HUES64 (cell line): ENCODE measurements around the gene IGLL1.

ENCODE experiments used
- H3K27ac ChIP-seq: 2 replicates; pipeline ENCODE4 v1.7.0; 2013; ENCODE audit warnings: low read depth, low read length, inconsistent platforms
- H3K27me3 ChIP-seq: 2 replicates; pipeline ENCODE4 v1.6.1; 2013; ENCODE audit warnings: mild to moderate bottlenecking, low read length; ENCODE audit not compliant: insufficient read depth
- H3K36me3 ChIP-seq: 2 replicates; pipeline ENCODE4 v1.6.1; 2013; ENCODE audit warnings: mild to moderate bottlenecking, low read length; ENCODE audit not compliant: insufficient read depth
- H3K4me1 ChIP-seq: 2 replicates; pipeline ENCODE4 v1.6.1; 2013; ENCODE audit warnings: mild to moderate bottlenecking, low read length, moderate library complexity; ENCODE audit not compliant: insufficient read depth
- H3K4me3 ChIP-seq: 2 replicates; pipeline ENCODE4 v1.5.1; 2013; ENCODE audit warnings: mild to moderate bottlenecking, low read length, moderate library complexity
- H3K9ac ChIP-seq: 2 replicates; pipeline ENCODE4 v1.6.1; 2013; ENCODE audit warnings: mild to moderate bottlenecking, low read depth, low read length
- H3K9me3 ChIP-seq: 2 replicates; pipeline ENCODE4 v1.6.1; 2013; ENCODE audit warnings: low read depth, low read length; ENCODE audit not compliant: insufficient read depth
- WGBS: fragments of 150-250, 120-280 bp; methylation state at CpG from one replicate; pipeline ENCODE4 v1.1.7; 2013; ENCODE audit warnings: missing lambda C conversion rate; 5-methylcytosine and 5-hydroxymethylcytosine counted together

IGLL1 gene

DNA sequence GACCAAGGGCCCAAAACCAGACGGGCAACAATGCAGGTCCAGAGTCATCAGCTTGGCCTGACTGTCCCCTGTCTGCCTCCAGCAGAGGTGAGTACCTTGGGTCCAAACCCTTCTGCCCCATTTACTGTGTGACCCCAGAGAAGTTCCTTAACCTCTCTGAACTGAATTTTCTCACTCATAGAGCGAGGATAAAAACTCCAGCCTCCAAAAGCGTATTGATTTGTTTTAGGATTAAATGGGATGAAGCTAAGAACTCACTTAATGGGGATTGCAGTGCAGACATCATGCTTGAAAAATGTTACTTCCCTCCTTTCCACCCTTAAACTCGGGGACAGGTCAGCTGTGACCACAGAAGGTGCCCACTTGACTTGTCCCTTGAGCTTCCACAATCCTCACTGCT, 22.6 kb downstream of the IGLL1 start:
- no peaks in the 10 kb centered on the region; the same call in 1 of the 2 replicates for H3K27me3 ChIP-seq
- WGBS: 84% methylated on average over 2 of the region's 4 CpGs

GRCh38 chr22:23557036-23557435, 23.1 kb downstream of the IGLL1 start:
- Histone ChIP-seq H3K4me3 (no peak overlapping the region), H3K9me3 (no peaks in the 10 kb centered on the region), H3K36me3 (no peaks in the 10 kb centered on the region), H3K27me3 (no peaks in the 10 kb centered on the region; the same call in 1 of the 2 replicates), H3K9ac (no peak overlapping the region), H3K4me1 (no peaks in the 10 kb centered on the region), H3K27ac (no peak overlapping the region)
- 82% methylated on average over 7 of the region's 7 CpGs for WGBS

More for the DNA sequence above, 22.6 kb downstream of the IGLL1 start:
- H3K4me1 ChIP-seq: no peaks in the 10 kb centered on the region
- H3K9me3 ChIP-seq: no peaks in the 10 kb centered on the region
- no peaks in the 10 kb centered on the region for H3K36me3 ChIP-seq
- H3K9ac ChIP-seq: no peak overlapping the region
- H3K4me3 ChIP-seq: no peak overlapping the region
- H3K27ac ChIP-seq: no peak overlapping the region

DNA sequence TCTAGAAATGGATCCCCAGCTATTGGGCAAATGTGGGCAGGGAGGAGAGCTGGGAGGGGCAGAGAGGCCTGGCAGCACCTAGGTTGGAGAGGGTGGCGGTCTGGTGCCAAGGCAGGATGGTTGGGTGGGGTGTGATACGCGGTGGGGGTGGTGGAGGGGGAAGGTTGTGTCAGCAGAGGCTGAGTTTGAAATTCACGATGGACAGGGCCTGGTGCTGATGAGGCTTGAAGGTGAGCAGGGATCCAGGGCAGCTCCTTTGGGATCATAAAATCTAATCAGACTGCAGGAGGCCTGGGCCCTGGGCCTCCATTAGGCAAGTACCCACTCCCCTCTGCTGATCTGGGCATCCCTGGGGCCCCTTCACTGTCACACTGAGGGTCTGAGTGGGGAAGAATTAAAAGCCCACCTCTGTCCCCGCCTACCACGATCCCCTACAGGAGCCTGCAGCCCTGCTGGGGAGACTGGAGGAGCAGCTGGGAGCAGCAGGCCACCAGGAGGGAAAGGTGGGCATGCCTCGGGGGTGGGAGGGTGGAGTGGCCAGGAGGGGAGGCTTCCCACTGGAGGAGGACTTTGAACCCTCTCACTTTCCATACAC, 24.0 kb downstream of the IGLL1 start:
- no peak overlapping the region for H3K27ac ChIP-seq
- H3K9me3 ChIP-seq: no peaks in the 10 kb centered on the region
- no peak overlapping the region for H3K9ac ChIP-seq
- 62% methylated on average over 7 of the region's 7 CpGs for WGBS
- no peak overlapping the region for H3K4me3 ChIP-seq
- no peaks in the 10 kb centered on the region for H3K4me1 ChIP-seq
- H3K36me3 ChIP-seq: no peaks in the 10 kb centered on the region
- no peaks in the 10 kb centered on the region; the same call in 1 of the 2 replicates for H3K27me3 ChIP-seq

DNA sequence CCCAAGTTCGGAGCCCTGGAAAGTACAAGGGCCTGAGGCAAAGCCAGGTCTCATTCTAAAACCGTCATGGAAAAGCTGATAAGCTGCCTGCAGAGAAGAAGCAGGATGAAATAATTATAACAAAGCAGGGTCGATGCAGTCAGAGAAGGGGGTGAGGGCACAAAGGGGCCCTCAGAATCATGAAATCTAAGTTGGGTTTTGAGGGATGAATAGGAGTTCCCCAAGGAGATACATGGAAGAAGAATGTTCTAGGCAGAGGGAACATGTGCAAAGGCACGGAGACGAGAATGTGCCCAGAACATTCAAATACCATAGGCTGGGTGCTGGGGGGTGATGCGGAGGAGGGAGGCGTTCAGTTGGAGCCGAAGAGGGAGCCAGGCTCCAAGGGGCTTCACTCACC, 25.0 kb downstream of the IGLL1 start:
- Histone ChIP-seq H3K9ac (no peak overlapping the region), H3K27ac (no peak overlapping the region)
- 86% methylated on average over 8 of the region's 8 CpGs for WGBS

GRCh38 chr22:23553924-23554870, 25.9 kb downstream of the IGLL1 start:
- no peak overlapping the region for H3K4me3 ChIP-seq
- H3K27me3 ChIP-seq: no peaks in the 10 kb centered on the region; the same call in 1 of the 2 replicates
- H3K9ac ChIP-seq: no peak overlapping the region
- H3K4me1 ChIP-seq: no peaks in the 10 kb centered on the region
- no peak overlapping the region for H3K27ac ChIP-seq
- H3K36me3 ChIP-seq: no peaks in the 10 kb centered on the region
- no peaks in the 10 kb centered on the region for H3K9me3 ChIP-seq
- 91% methylated on average over 21 of the region's 21 CpGs for WGBS

More for the DNA sequence above, 25.0 kb downstream of the IGLL1 start:
- no peak overlapping the region for H3K4me3 ChIP-seq
- H3K9me3 ChIP-seq: no peaks in the 10 kb centered on the region
- no peaks in the 10 kb centered on the region for H3K4me1 ChIP-seq
- H3K36me3 ChIP-seq: no peaks in the 10 kb centered on the region
- no peaks in the 10 kb centered on the region; the same call in 1 of the 2 replicates for H3K27me3 ChIP-seq

GRCh38 chr22:23553438-23553837, 26.7 kb downstream of the IGLL1 start:
- H3K27me3 ChIP-seq: no peaks in the 10 kb centered on the region; the same call in 1 of the 2 replicates
- H3K4me3 ChIP-seq: no peak overlapping the region
- H3K4me1 ChIP-seq: no peaks in the 10 kb centered on the region
- 77% methylated on average over 5 of the region's 5 CpGs for WGBS
- no peak overlapping the region for H3K27ac ChIP-seq
- no peak overlapping the region for H3K9ac ChIP-seq
- H3K9me3 ChIP-seq: no peaks in the 10 kb centered on the region
- H3K36me3 ChIP-seq: no peaks in the 10 kb centered on the region

DNA sequence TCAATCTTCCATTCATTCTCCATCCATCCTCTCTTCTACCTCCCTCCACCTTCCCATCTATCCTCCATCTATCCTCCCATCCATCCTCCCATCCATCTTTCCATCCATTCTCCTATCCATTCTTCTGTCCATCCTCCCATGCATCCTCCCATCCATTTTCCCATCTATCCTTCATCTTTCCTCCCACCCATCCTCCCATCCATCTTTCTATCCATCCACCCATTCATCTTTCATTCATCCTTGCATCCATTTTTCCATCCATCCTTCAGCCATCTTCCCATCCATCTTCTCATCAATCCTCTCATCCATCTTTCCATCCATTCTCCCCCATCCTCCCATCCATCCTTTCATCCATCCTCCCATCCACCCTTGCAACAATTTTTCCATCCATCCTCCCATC, 27.5 kb downstream of the IGLL1 start:
- no peaks in the 10 kb centered on the region; the same call in 1 of the 2 replicates for H3K27me3 ChIP-seq
- H3K36me3 ChIP-seq: no peaks in the 10 kb centered on the region
- H3K9ac ChIP-seq: no peak overlapping the region
- no peaks in the 10 kb centered on the region for H3K4me1 ChIP-seq
- no peak overlapping the region for H3K4me3 ChIP-seq
- no peak overlapping the region for H3K27ac ChIP-seq
- H3K9me3 ChIP-seq: no peaks in the 10 kb centered on the region

- Histone ChIP-seq H3K4me1 (no peaks in the 10 kb centered on the region), H3K36me3 (no peaks in the 10 kb centered on the region), H3K27ac (no peak overlapping the region), H3K27me3 (no peaks in the 10 kb centered on the region), H3K9ac (no peak overlapping the region), H3K9me3 (no peaks in the 10 kb centered on the region), H3K4me3 (no peak overlapping the region)
Measured at GRCh38 chr22:23551385-23551784, 28.7 kb downstream of the IGLL1 start.

DNA sequence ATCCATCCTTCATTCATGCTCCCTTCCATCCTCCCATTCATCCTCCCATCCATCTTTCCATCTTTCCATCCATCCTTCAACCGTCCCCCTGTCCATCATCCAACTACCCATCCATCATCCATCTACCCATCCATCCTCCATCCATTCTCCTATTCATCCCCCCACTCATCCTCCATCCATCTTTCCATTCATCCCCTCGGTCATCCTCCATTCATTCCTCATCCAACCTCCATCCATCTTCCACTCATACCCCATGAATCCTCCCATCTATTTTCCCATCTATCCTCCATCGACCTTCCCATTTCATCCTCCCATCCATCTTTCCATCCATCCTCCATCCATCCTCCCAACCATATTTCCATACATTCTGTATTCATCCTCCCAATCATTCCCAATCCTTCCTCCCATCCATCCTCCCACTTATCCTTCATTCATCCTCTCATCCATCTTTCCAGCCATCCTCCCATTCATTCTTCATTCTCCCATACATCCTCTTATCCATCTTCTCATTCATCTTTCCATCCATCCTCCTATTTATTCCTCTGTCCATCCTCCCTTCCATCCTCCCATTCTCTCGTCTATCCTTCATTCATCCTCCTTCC, 29.9 kb downstream of the IGLL1 start:
- no peaks in the 10 kb centered on the region for H3K9me3 ChIP-seq
- H3K4me1 ChIP-seq: no peaks in the 10 kb centered on the region
- no peak overlapping the region for H3K27ac ChIP-seq
- no peak overlapping the region for H3K4me3 ChIP-seq
- no peak overlapping the region for H3K9ac ChIP-seq
- no peaks in the 10 kb centered on the region for H3K27me3 ChIP-seq
- no peaks in the 10 kb centered on the region; the same call in 1 of the 2 replicates for H3K36me3 ChIP-seq
- WGBS: 83% methylated on average over 4 of the region's 4 CpGs

DNA sequence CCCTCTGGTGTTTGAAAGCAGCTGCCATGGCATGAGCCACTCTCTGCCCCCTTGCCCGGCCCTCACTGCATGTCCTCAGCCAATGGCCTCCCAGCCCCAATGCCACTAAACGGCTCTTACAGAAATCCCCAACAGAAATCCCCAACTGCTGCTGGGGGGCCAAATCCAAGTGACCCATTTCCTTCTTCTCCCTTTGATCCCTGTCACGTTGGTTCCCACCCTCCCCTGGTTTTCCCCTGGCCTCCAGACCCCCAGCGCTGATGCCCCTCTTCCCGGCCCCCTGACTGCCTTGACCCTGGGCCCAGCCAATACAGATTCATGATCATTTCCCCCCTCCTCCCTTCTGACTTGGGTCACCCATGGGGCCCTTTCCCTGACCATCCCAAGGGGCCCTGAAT, 30.9 kb downstream of the IGLL1 start:
- no peak overlapping the region for H3K4me3 ChIP-seq
- no peaks in the 10 kb centered on the region for H3K9me3 ChIP-seq
- no peak overlapping the region for H3K27ac ChIP-seq
- no peaks in the 10 kb centered on the region for H3K4me1 ChIP-seq
- peaks cover 4% of the 10 kb centered on the region; the same call in 1 of the 2 replicates for H3K36me3 ChIP-seq
- H3K27me3 ChIP-seq: no peaks in the 10 kb centered on the region
- no peak overlapping the region for H3K9ac ChIP-seq
- 73% methylated on average over 5 of the region's 5 CpGs for WGBS
